Neuronal stem cell (in vitro differentiated cells): ENCODE data around the gene NUP214.
"Not testable (repeated sequence)": the region's sequence is repeated elsewhere in the genome, so short reads cannot be mapped to it uniquely, and the experiment has no call there.

Experiments used
- DNase-seq: peaks from one replicate; pipeline ENCODE4 v3.0.0-alpha.2; 2013; ENCODE audit warnings: low spot score
- H2AFZ ChIP-seq: one replicate; pipeline ENCODE4 v1.6.1; 2013; ENCODE audit warnings: mild to moderate bottlenecking, low read length, inconsistent platforms
- H2AK5ac ChIP-seq: 2 replicates; pipeline ENCODE4 v1.6.1; 2013; ENCODE audit warnings: low read depth, mild to moderate bottlenecking, inconsistent platforms, low read length, moderate library complexity, mixed read lengths
- H2BK120ac ChIP-seq: 2 replicates; pipeline ENCODE4 v1.6.1; 2013; ENCODE audit warnings: low read depth, mild to moderate bottlenecking, inconsistent platforms, low read length, moderate library complexity, mixed read lengths
- H2BK12ac ChIP-seq: one replicate; pipeline ENCODE4 v1.6.1; 2013; ENCODE audit warnings: low read length, inconsistent platforms
- H2BK15ac ChIP-seq: 2 replicates; pipeline ENCODE4 v1.6.1; 2013; ENCODE audit warnings: mild to moderate bottlenecking, low read length, inconsistent platforms, mixed read lengths
- H2BK5ac ChIP-seq: one replicate; pipeline ENCODE4 v1.6.1; 2013; ENCODE audit warnings: inconsistent platforms, mild to moderate bottlenecking, low read length, moderate library complexity
- H3K14ac ChIP-seq: one replicate; pipeline ENCODE4 v1.6.1; 2013; ENCODE audit warnings: low read length, inconsistent platforms
- H3K18ac ChIP-seq: 2 replicates; pipeline ENCODE4 v1.6.1; 2013; ENCODE audit warnings: low read length, inconsistent platforms
- H3K23ac ChIP-seq: 2 replicates; pipeline ENCODE4 v1.6.1; 2013; ENCODE audit warnings: low read depth, mild to moderate bottlenecking, mixed read lengths, low read length, inconsistent platforms; ENCODE audit not compliant: poor library complexity
- H3K27ac ChIP-seq: replicated peaks from 3 replicates; pipeline ENCODE4 v1.5.1; 2013; ENCODE audit warnings: low read length, inconsistent platforms
- H3K27me3 ChIP-seq, 3 experiments: 2 replicates each; pipeline ENCODE4 v1.6.1; 2013; ENCODE audit warnings: low read length in 3 of 3, mild to moderate bottlenecking in 2 of 3, inconsistent platforms in 1 of 3, low read depth in 1 of 3, mixed read lengths in 1 of 3, moderate library complexity in 1 of 3; ENCODE audit not compliant: control insufficient read depth in 3 of 3, insufficient read depth in 3 of 3
- H3K36me3 ChIP-seq, 2 donors: replicated peaks in 1 of 2; 2 replicates each; pipeline ENCODE4 v1.6.1; 2013; ENCODE audit warnings: low read length in 2 of 2; ENCODE audit not compliant: control insufficient read depth in 2 of 2, insufficient read depth in 2 of 2
- H3K4ac ChIP-seq: 2 replicates; pipeline ENCODE4 v1.6.1; 2013; ENCODE audit warnings: inconsistent platforms, mild to moderate bottlenecking, low read length, moderate library complexity
- H3K4me1 ChIP-seq, 2 donors: 1 replicate in 1 of 2; 2 replicates in 1 of 2; pipeline ENCODE4 v1.6.1; 2013; ENCODE audit warnings: low read length in 2 of 2, low read depth in 1 of 2; ENCODE audit not compliant: control insufficient read depth in 2 of 2, insufficient read depth in 1 of 2
- H3K4me2 ChIP-seq: one replicate; pipeline ENCODE4 v1.6.1; 2013; ENCODE audit warnings: mild to moderate bottlenecking, low read length, inconsistent platforms; ENCODE audit not compliant: insufficient read depth, poor library complexity, severe bottlenecking
- H3K4me3 ChIP-seq, 2 donors: 2 replicates each; pipeline ENCODE4 v1.5.1; 2013; ENCODE audit warnings: low read length in 2 of 2, mild to moderate bottlenecking in 2 of 2, inconsistent platforms in 1 of 2, moderate library complexity in 1 of 2
- H3K79me1 ChIP-seq: one replicate; pipeline ENCODE4 v1.6.1; 2013; ENCODE audit warnings: low read depth, mild to moderate bottlenecking, inconsistent platforms, low read length, moderate library complexity
- H3K9ac ChIP-seq: one replicate; pipeline ENCODE4 v1.6.1; 2013; ENCODE audit warnings: mild to moderate bottlenecking, low read depth, low read length, inconsistent platforms; ENCODE audit not compliant: poor library complexity
- H3K9me3 ChIP-seq, 2 donors: replicated peaks in 1 of 2; 2 replicates each; pipeline versions ENCODE3 to v1.6.1; 2013; ENCODE audit warnings: low read length in 2 of 2, mild to moderate bottlenecking in 2 of 2, inconsistent platforms in 1 of 2, low read depth in 1 of 2, mixed read lengths in 1 of 2, moderate library complexity in 1 of 2; ENCODE audit not compliant: control insufficient read depth in 2 of 2, insufficient read depth in 1 of 2
- H4K8ac ChIP-seq: one replicate; pipeline ENCODE4 v1.6.1; 2013; ENCODE audit warnings: low read depth, mild to moderate bottlenecking, inconsistent platforms, low read length, moderate library complexity
- H4K91ac ChIP-seq: one replicate; pipeline ENCODE4 v1.6.1; 2013; ENCODE audit warnings: low read length, low read depth, mild to moderate bottlenecking, inconsistent platforms; ENCODE audit not compliant: poor library complexity
- WGBS, 2 donors: extraction: QIAGEN DNeasy Blood & Tissue Kit; methylation state at CpG; one replicate each; pipeline ENCODE4 v1.1.7; 2013; ENCODE audit warnings: missing lambda C conversion rate in 2 of 2, mixed read lengths in 1 of 2; ENCODE audit not compliant: insufficient read length in 2 of 2, insufficient replicate concordance in 1 of 2; ENCODE audit errors: extremely low coverage in 2 of 2; 5-methylcytosine and 5-hydroxymethylcytosine counted together

NUP214 gene

GRCh38 chr9:131204285-131204684 lies 78.9 kb downstream of the NUP214 start:
- no peak overlapping the region for H2AFZ ChIP-seq
- DNase-seq, result no peak
- no peak overlapping the region for H3K9ac ChIP-seq
- no peak overlapping the region for H2BK5ac ChIP-seq
- no peak overlapping the region for H4K8ac ChIP-seq
- H3K4me3 ChIP-seq, result no peak overlapping the region
- no peaks in the 10 kb centered on the region for H3K9me3 ChIP-seq
- no peak overlapping the region for H3K4ac ChIP-seq
- H3K4me1 ChIP-seq, result no peaks in the 10 kb centered on the region
- H3K4me2 ChIP-seq, result no peak overlapping the region
- no peak overlapping the region for H3K27ac ChIP-seq
- H2BK120ac ChIP-seq, result no peak overlapping the region
- H4K91ac ChIP-seq, result no peak overlapping the region
- no peak overlapping the region for H3K18ac ChIP-seq
- H2BK15ac ChIP-seq, result no peak overlapping the region
- H3K14ac ChIP-seq, result no peak overlapping the region
- no peaks in the 10 kb centered on the region for H3K27me3 ChIP-seq
- no CpG with 5 or more reads among the region's 8 CpGs for WGBS, 2 donors
- no peak overlapping the region for H2AK5ac ChIP-seq
- H3K79me1 ChIP-seq, result no peaks in the 10 kb centered on the region
- peaks cover 25 to 87% of the 10 kb centered on the region in 2 donors for H3K36me3 ChIP-seq
- H3K23ac ChIP-seq, result no peak overlapping the region
- no peak overlapping the region for H2BK12ac ChIP-seq

- no peak overlapping the region for H4K91ac ChIP-seq
These were observed 81.1 kb downstream of the NUP214 start for GRCh38 chr9:131206495-131206894.

DNA sequence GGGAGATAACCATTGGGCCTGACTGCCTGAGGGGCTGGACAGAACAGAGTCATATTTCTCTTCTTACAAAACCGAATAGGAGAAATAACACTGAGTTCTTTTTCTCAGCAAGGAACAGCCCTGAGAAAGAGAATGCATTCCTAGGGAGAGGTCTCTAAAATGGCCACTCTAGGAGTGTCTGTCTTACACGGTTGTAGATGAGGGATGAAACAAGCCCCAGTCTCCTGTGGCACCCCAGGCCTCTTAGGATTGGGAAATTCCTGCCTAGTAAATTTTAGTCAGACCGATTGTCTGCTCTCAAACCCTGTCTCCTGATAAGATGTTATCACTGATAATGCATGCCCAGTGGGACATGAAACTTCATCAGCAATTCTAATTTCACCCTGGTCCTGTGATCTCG lies 86.5 kb downstream of the NUP214 start:
- not testable (repeated sequence) for H2AK5ac ChIP-seq, H3K4me3 ChIP-seq, H3K14ac ChIP-seq, H3K9ac ChIP-seq, H2BK12ac ChIP-seq, H3K79me1 ChIP-seq, H3K18ac ChIP-seq, H3K4me2 ChIP-seq, H3K27ac ChIP-seq, H3K4ac ChIP-seq, H4K8ac ChIP-seq, H2BK120ac ChIP-seq, H3K23ac ChIP-seq, H4K91ac ChIP-seq, H3K27me3 ChIP-seq, H2AFZ ChIP-seq, H3K4me1 ChIP-seq, DNase-seq, H2BK5ac ChIP-seq, H2BK15ac ChIP-seq
- H3K36me3 ChIP-seq, result peaks cover 5 to 71% of the 10 kb centered on the region in 2 donors
- no CpG with 5 or more reads among the region's 4 CpGs for WGBS, 2 donors
- H3K9me3 ChIP-seq, result peaks cover 3 to 12% of the 10 kb centered on the region in 2 donors

More at GRCh38 chr9:131206495-131206894, 81.1 kb downstream of the NUP214 start:
- DNase-seq, result no peak
- no peak overlapping the region for H2BK15ac ChIP-seq
- no peak overlapping the region for H4K8ac ChIP-seq
- H3K9me3 ChIP-seq, result peaks cover 1 to 5% of the 10 kb centered on the region in 2 donors
- no peak overlapping the region for H2AFZ ChIP-seq
- H3K4ac ChIP-seq, result no peak overlapping the region
- H3K18ac ChIP-seq, result no peak overlapping the region
- no peak overlapping the region for H2BK5ac ChIP-seq
- no peak overlapping the region for H3K23ac ChIP-seq
- no peak overlapping the region for H3K27ac ChIP-seq
- WGBS, 2 donors, result no CpG with 5 or more reads among the region's 3 CpGs
- H2BK12ac ChIP-seq, result no peak overlapping the region
- peaks cover 20 to 87% of the 10 kb centered on the region in 2 donors for H3K36me3 ChIP-seq
- H2BK120ac ChIP-seq, result no peak overlapping the region
- H3K4me1 ChIP-seq, result no peaks in the 10 kb centered on the region
- no peak overlapping the region for H2AK5ac ChIP-seq
- H3K27me3 ChIP-seq, result no peaks in the 10 kb centered on the region
- H3K4me2 ChIP-seq, result no peak overlapping the region
- no peak overlapping the region for H3K4me3 ChIP-seq
- H3K9ac ChIP-seq, result no peak overlapping the region
- no peaks in the 10 kb centered on the region for H3K79me1 ChIP-seq
- no peak overlapping the region for H3K14ac ChIP-seq

GRCh38 chr9:131214286-131214856 lies 89.0 kb downstream of the NUP214 start:
- H3K9me3 ChIP-seq, result peaks cover 3 to 12% of the 10 kb centered on the region in 2 donors
- H3K4me1 ChIP-seq, result peaks cover 2 to 7% of the 10 kb centered on the region in 2 donors
- H3K4ac ChIP-seq, result no peak overlapping the region
- no peak overlapping the region for H2BK12ac ChIP-seq
- no peak for DNase-seq
- H3K4me2 ChIP-seq, result no peak overlapping the region
- H3K4me3 ChIP-seq, result no peak overlapping the region
- H2AK5ac ChIP-seq, result no peak overlapping the region
- H3K36me3 ChIP-seq, result peaks cover 6 to 74% of the 10 kb centered on the region in 2 donors
- no peak overlapping the region for H3K14ac ChIP-seq
- no peak overlapping the region for H2AFZ ChIP-seq
- H3K23ac ChIP-seq, result no peak overlapping the region
- H3K27ac ChIP-seq, result no peak overlapping the region
- no peak overlapping the region for H3K9ac ChIP-seq
- no peaks in the 10 kb centered on the region for H3K79me1 ChIP-seq
- H3K27me3 ChIP-seq, result no peaks in the 10 kb centered on the region
- no peak overlapping the region for H2BK120ac ChIP-seq
- H4K8ac ChIP-seq, result no peak overlapping the region
- WGBS, 2 donors, result no CpG with 5 or more reads among the region's 7 CpGs
- H2BK15ac ChIP-seq, result no peak overlapping the region
- no peak overlapping the region for H3K18ac ChIP-seq
- no peak overlapping the region for H4K91ac ChIP-seq
- no peak overlapping the region for H2BK5ac ChIP-seq
